Activated CD4-positive, alpha-beta T cell treated with anti-CD3 and anti-CD28 coated beads for 24 hours (primary cell): ENCODE results near the gene CLTCL1.

Source experiments
- DNase-seq, 2 donors: peaks; one replicate each; pipeline ENCODE4 v3.0.0-alpha.2; 2020; ENCODE audit warnings: low read depth in 2 of 2

CLTCL1 gene

DNA sequence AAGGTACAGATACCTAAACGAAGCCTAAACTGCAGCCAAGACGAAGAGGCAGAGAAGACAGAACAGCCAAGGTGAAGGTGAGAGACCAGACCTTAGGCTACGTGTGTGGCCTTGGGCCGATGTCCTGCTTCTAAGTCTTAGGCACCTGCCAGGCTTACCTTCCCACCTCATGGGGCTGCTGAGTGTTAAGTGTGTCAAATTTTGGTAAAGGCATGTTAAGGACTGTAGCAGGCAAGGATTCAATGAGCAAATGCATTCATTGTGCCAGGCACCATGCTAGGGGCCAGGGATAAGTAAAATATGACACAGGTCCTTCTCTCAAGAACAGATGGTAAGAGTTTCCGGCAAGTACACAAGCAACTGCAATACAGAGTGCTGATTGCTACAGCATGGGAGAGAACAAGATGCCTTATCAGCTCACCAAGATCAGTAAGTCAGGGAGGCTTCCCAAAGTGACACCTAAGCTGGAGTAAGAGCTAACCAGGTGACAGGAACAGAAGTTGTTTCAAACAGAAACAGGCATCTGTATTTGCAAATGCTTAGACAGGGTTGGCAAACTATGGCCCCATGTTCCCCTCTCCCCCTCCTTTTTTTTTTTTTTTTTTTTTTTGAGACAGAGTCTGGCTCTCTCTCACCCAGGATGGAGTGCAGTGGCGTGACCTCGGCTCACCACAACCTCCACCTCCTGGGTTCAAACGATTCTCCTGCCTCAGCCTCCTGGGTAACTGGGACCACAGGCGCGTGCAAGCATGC is 46.7 kb downstream of the CLTCL1 start:
- no peak for DNase-seq

DNA sequence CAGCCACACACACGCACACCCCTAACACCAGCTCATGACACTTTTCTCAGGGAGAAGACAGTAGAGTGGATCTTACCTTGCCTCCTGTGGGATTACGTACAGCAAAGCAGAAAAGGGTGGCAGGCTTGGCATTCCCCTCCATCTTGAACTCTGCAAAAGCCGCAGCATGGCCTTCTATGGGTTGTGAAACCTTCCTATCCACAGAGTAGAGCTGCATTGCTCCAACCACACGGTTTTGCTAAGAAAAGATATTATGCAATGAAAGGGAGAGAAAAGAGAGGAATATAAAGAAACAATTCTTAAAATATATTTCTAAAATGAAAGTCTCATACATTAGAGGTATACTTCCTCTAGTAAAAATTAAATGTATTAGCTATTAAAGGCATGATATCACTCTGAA is 48.8 kb downstream of the CLTCL1 start:
- DNase-seq = no peak

DNA sequence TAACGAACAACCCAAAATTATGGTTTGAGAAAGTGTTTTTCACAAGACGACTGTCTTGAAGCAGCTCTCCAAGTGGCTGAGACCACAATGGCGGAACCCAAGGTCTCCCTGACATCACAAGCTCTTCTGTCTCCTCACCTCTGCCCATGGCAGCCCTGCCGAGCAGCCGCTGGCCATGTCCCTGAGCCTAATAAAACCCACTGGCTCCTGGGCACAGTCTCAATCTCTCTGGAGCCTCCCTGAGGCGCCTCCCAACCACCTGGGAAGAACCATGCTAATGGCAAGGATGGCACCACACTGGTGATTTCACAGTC is 50.0 kb downstream of the CLTCL1 start:
- DNase-seq = no peak

DNA sequence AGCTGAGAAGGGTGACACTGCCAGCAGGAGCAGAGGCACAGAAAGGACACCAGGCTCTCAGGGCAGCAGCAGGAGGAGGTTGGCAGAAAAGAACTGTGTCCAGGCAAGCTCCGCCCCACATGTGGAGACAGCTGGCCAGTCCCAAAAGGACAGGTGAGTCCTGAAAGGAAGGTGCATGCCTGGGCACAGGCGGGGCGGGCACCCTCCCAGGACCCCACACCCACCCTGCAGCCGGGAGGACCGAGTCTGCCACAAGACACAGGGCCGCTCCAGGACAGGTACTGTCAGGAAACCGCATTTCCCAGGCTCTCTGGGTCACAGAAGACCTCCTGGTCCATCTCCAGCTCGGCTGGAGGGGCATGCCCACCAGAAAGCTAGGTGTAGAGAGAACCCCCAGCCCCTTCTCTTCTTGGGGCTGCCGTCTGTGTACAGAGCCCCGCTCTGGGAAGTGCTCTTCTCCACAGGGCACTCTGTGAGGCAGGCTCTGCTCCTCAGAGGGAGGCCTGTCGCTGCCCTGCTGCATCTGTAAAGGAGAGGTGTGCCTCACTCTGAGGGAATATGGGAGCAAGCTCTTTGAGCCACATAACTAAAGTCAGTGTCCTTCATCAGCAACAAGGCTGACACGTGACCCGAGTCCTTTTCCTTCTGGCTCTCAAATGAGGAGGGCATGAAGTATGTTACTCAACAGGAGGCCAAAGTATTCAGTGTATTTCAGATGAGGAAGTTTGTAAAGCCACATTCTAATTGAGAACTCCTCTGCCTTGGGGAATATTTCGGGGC is 50.5 kb downstream of the CLTCL1 start:
- no peak for DNase-seq

DNA sequence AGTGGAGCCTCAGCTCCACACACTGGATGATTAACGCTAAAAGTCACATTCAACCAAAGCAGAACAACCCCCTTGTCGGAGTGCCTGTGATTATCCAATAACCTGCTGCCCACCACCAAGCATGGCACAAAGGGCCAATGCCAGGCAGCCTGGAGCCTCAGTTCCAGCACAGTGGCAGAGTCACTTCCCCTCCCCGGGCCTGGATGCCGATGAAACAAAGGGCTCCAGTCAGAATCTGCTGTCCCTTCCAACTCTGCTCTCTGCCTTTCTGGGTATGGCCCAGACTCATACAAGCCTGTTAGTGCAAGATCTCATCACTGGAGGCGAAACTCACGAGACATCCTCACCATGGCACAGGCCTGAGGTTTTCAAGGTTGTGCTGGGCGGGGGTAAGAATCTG is 52.1 kb downstream of the CLTCL1 start:
- DNase-seq = no peak

DNA sequence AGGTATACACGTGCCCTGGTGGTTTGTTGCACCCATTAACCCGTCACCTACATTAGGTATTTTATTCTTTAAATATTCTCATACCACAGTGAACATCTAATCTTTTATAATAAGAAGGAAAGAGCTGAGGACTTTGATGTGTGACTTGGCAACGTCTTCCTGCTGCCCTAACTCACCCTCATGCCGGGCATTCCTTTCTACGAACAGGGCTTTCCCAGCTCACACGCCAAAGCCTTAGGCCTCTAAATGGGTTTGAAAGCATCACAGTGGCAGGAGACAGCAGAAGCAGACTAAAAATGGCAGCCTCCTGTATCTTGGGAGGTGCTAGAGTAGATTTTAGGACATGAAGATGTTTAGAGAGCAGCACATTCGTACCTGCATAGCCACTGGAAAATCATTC is 52.6 kb downstream of the CLTCL1 start:
- DNase-seq = no peak

DNA sequence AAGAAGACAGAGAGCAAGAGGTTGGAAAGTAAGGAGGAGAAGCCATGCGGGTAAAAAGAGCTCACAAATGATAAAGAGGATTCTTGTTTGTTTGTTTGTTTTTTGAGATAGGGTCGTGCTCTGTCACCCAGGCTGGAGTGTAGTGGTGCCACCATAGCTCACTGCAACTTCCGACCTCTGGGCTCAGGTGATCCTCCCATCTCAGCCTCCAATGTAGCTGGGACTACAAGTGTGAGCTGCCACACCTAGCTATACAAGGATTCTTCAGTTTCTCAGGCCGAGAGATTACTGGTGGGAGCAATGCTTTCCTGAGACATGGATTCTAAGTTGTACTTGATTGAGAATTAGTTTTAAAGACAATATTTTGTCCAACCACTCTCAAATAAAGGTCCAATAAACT is 55.6 kb downstream of the CLTCL1 start:
- DNase-seq = no peak

DNA sequence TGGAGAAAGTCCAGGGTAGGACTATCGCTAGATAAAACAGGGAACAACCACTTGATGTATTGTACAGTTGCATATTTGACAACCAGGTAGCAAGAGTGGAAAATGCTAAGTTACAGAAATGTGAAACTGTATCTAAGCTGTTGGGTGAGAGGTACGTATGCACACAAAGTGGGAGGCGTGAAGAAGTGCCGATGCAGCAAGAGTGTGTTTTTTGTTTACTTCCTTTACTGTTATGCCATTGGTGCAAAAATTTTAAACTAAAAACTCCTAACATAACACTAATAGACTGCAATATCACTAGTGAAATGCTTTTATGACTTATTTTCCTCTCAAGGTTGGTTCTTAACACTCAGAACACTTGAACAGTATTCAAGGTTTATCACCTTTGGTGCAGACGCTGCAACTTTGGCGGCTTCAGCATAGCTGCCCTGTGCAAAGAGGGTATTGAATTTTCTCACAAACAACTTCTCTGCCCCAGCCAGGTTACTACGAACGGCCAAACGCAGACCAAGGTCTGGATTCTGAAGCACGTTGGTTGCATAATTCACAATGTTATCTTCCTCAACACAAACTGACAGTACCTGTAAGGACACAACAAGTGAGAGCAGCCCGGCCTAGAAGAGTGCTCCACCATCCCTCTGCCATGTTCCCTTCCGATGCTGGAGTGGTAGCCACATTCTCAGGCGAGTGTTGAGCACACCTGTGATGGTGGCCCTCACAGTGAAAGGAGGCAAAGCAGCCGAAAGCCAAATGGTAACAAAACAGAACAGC is 57.2 kb downstream of the CLTCL1 start:
- DNase-seq = no peak

DNA sequence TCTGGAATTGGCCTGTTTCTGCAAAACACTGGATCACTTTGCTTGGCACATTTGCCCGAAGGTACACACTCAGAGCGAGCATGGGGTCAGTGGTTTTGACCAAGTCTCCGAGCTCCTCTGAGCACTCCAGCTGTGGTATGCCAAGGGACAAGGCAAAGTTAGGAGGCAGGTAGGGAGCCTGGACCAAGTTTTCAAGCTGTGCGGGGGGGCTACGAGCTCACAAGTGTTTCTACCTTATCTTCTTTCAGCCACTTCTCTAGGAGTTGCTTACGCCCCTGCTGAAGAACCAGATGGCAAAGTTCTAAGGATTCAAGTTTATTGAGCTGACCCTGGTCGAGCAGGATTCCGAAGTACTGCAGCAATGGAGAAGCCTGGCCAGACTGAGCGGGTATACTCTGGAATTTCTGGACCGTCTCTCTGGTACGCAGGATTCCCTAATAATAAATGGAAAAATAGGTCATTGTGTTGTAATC is 58.3 kb downstream of the CLTCL1 start:
- DNase-seq = no peak

DNA sequence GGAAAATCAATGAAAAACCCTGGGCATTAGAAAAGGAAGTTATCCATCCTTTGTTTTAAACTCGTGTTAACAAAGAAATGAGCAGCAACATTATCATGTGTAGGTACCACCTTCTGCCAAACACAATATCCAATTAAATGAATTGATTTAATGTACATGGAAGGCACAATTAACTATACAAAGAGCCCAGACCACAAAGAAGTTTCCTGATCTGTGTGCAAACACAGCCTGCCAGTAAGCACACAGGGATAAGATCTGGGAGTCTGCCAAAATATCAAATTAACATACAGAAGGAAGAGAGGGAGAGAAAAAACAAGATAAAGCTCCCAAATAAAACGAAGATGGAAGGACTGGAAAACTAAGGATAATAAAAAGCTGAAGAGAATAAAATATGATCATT is 58.9 kb downstream of the CLTCL1 start:
- no peak for DNase-seq

DNA sequence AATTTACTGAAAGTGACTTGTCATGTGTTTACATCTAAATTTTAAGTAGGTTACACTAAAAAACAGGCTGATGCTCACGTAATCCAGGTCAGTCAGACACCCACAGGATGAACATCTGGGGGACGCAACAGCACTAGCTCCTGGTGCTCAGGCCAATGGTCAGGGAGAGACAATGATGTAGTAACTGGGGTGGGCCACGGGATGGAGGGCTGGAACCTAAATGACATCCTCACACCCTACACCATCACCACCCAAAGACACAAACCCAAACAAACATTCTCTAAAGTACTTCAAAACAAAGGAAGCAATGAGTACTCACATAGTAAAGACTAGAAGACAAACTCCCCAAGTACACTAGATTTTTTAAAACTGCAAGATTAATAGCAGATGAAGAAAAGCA is 59.5 kb downstream of the CLTCL1 start:
- no peak for DNase-seq

DNA sequence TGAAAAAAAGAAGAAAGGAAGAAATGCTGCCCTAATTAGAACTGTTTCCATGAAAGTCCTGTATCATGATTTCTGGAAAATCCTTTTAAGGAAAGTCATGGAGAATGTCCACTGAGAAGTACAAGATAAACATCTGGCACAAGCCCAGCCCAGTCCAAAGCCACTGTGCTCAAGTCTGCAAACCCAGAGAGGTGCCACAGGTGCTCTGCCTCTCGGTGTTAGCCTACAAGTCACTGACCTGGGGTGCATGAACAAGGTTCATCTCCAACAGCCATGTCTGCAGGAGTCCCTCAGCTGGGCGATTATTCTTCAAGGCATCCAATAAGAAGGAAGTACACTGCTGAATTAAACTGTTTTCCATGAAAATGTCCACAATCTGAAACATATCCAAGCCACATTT is 61.9 kb downstream of the CLTCL1 start:
- DNase-seq = no peak

DNA sequence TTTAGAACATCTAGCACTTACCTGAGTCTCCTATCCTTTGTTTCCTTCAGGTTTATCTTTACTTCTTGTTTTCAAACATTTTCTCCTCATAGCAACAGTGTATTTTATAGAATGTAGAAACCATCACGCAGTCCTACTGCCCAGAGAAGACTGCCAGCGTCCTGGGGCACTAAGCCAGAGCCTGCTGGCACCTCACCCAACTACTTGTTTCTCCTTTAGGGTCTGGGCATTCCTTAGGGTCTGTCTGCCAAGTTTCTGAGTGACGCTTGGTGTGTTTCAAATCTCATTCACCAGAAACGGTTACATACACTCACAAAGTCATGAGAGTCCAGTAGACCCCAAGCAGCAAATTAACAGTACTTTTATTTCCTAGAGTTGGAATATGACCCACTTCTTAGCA is 63.3 kb downstream of the CLTCL1 start:
- DNase-seq = no peak

DNA sequence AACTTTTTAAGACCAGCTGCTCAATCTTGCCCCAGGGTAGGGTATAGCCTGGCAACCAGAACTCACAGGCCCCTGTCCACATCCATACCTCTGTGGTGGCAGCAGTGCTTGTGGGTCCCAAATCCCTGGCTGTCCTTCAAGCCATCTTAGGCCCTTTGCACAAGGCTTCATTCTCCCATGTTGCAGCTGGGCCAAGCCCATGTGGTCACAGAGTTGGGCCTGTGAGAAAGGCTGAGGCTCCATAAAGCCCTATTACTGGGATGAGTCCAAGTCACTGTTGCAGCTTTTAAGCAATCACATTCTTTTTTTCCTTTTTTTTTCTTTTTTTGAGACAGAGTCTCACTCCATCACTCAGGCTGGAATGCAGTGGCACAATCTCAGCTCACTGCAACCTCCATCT is 65.1 kb downstream of the CLTCL1 start:
- DNase-seq = no peak

DNA sequence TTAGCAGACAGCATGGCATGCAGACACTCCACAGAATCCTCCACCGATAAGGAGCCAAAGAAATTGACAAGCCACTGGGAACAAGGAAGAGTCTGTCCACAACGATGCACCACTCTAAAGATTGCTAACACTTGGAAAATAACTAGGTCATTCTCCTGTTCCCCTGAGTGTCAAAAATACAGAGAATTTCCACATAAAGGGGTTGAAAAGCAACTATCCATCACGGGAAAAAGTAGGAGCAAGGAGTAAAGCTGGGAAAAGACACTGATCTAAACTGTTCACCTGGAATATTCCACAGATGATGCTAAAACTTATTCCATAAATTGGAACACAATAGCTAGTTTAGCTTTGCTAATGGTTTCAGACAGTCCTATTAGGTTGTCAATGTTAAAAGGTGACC is 66.0 kb downstream of the CLTCL1 start:
- DNase-seq = no peak

DNA sequence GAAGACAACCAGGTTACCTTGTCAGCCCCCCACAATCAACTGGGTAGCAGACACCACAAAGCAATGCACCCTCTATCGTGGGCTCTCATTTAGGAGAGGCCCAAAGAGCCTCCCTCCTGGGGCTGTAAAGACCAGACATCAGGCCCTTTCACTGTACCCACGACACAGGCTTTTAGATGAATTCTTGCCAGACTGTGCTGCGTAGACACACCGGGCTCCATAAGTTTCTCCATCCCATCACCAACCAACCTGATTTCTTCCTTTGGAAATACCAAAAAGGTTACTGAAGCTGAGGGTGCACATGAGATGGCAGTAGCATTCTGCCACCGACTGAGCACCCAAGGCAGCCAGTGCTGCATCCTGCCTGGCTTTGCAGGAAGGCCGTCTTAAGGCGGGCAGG is 66.5 kb downstream of the CLTCL1 start:
- no peak for DNase-seq

DNA sequence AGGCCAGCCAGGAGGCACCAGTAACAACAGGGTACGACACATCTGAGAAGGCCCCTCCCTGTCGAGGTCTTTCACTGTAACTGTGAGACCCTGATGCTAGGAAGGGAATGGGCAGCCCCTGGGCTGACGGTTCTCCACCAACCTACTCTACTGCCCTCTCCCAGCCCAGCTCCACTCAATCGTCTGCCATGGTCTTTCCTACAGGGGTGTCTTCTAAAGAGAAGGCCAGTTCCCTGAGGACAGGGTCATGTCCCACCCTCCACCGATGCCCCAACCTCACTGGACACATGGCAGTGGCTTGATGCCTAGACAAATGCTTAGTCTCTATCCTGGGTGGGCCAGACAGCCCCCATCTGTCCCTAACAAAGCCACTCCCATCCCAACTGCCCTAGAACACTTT is 67.0 kb downstream of the CLTCL1 start:
- no peak for DNase-seq

DNA sequence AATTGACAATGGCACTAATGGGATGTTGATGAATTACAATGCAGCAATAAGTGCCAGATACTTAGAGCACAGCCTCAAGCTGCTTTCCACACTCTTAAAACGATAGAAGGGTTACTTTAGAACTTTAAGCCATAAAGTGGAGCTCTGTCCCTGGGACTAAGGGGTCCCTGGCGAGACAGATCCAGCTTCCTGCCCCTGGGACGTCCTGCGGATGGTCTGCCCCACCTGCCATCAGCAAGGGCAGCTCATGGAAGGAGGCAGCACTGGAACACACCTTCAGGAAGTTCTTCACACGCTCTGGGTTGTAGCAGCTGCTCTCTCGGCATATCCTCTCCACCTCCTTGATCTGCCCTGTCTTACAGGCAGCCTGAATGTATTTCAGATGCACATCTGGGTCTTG is 67.9 kb downstream of the CLTCL1 start:
- DNase-seq = no peak

DNA sequence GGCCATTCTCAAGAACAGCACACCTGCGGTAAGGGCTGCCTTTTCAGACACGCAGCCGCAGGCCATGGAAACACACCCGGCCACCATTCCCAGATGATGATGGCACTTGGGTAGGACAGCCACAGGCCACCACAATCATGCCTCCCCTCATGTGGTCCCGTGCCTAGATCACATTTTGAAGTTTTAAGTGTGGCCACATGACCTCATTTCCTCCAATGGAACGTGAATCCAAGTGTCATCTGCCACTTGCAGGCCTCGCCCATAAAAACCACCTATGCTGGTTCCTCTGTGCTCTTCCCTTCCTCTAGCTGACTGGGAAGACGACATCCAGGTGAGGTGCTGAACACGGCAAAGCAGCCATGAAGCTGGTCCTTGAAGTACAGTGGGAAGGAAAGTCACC is 68.4 kb downstream of the CLTCL1 start:
- DNase-seq = no peak

DNA sequence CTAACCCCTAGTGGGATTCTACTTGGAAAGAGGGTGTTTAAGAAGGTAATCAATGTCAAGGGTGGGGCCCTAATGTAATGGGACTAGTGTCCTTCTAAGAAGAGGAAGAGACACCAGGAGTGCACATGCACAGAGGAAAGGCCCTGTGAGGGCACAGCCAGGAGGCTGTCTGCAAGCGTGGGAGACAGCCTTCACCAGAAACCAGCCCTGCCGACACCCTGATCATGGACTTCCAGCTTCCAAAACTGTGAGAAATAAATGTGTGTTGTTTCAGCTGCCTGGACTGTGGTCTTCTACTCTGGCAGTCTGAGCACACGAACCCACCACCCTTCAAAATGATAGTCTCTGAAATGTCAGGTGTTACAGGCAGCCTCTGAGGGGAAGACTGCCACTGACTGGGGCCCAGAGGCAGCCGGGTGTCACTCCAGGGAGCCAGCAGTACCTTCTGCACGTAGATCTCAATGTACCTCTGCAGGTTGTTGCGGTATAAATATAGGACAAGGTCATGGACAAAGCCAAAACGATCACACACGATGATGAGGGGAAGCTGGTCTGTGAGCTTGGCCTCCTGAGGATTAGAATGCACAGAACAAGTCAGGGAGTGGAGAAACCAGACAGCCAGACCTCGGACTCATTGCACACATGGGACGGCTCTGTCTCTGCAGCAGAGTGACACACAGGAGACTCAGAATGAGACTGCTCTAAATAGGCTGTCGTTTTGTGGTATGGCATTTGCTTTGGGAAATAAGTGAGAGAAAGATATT is 69.1 kb downstream of the CLTCL1 start:
- no peak for DNase-seq

DNA sequence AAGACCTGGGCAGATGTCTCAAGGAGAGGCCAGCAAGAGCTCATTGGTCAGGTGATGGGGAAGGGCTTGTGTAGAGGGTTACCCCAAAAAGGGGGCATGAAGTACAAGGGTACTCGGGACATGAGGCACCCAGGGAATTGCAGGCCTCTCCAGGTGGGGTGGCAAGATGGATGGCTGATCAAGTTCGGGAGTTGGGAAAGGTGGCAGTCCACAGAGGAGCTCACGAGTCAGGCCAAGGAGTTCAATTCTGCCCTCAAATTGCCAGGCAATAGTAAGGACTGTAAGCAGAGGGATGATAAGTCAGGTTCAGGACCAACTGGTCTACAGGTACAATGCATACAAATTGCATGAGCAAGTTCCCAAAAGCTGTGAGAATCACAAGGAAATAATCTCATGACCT is 70.7 kb downstream of the CLTCL1 start:
- no peak for DNase-seq
